Measurements from ENCODE around the gene PRR19. TPM values are rescaled to one million over a fixed set of nuclear protein-coding genes. Genes with fewer than 3 reads are reported as not detected.

PRR19 gene
- total RNA-seq, 6 experiments from 2014 or later: 0.67 to 2.0 (median 0.86) TPM

DNA sequence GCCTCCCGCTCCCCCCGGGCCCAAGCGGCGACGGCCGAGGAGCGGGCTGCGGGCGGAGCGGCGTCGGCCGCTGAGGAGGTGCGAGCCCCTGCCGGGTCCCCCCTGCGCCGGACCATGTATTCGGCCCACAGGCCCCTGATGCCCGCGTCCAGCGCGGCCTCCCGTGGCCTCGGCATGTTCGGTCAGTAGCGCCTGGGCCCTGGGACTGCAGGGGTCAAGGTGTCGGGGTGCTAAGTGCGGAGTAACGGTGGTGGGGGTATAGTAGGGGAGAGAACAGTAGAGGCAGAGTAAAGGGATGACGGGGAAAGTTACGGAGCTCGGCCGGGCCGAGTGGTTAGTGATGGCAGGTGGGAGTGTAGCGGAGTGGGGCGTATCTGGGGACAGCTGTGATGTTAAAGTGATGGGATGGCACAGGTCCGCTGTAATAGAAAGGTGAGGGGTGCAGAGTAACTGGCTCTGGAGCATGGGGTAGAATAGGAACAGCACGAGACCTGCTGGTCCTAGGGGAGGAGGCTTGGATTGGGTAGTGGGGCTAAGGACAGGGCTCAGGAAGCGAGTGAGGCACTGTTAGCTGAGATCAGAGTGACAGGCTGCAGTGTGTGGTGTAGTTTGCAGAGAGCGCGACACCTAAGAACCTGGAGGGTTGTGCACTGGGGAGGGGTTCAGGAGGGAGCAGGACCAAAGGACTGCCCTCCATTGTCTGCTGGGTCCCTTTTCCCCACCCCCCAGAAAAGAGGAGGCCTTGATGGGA lies 17.2 kb upstream of the PRR19 start:
- H3K4me3 Mint-ChIP-seq: peak overlapping the region; percentile 87
- H3K27me3 Mint-ChIP-seq (ENCODE audit: insufficient read depth): peaks cover 3% of the 10 kb centered on the region
- peaks cover 21% of the 10 kb centered on the region for H3K4me1 Mint-ChIP-seq (ENCODE audit: low read depth)
- H3K27ac Mint-ChIP-seq: peak overlapping the region; percentile 68
- H3K36me3 Mint-ChIP-seq (ENCODE audit: low read depth): no peaks in the 10 kb centered on the region
- TF ChIP-seq, protein P1, sequence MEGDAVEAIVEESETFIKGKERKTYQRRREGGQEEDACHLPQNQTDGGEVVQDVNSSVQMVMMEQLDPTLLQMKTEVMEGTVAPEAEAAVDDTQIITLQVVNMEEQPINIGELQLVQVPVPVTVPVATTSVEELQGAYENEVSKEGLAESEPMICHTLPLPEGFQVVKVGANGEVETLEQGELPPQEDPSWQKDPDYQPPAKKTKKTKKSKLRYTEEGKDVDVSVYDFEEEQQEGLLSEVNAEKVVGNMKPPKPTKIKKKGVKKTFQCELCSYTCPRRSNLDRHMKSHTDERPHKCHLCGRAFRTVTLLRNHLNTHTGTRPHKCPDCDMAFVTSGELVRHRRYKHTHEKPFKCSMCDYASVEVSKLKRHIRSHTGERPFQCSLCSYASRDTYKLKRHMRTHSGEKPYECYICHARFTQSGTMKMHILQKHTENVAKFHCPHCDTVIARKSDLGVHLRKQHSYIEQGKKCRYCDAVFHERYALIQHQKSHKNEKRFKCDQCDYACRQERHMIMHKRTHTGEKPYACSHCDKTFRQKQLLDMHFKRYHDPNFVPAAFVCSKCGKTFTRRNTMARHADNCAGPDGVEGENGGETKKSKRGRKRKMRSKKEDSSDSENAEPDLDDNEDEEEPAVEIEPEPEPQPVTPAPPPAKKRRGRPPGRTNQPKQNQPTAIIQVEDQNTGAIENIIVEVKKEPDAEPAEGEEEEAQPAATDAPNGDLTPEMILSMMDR (IDR thresholded peaks at IDR 0.05): no peak
- DNase-seq: no peak
- H3K9me3 Mint-ChIP-seq: no peaks in the 10 kb centered on the region

DNA sequence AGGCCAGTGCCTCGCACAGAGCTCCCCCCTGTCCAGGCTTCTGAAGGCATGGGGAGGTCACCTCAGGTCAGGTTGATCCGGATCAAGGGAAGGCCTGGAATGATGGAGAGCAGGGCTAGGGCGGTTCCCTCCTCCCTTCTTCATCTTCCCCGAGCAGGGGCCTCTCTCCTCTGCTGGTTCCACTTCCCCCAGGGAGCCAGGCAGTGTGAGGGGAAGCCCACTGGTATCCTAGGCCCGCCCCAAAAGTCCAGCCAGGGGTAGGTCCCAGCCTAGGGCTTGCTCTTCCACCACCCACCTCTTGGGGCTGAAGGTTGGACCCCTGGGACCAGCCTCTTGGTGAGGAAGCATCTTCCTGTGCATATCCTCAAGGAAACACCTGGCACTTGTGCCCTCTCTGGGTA lies 16.4 kb upstream of the PRR19 start:
- peaks cover 3% of the 10 kb centered on the region for H3K27me3 Mint-ChIP-seq (ENCODE audit: insufficient read depth)
- peak overlapping the region; percentile 87 for H3K4me3 Mint-ChIP-seq
- no peak for DNase-seq
- H3K9me3 Mint-ChIP-seq: no peaks in the 10 kb centered on the region
- TF ChIP-seq, protein P1 (IDR thresholded peaks at IDR 0.05): no peak; the same call in none of the 2 replicates
- peak overlapping the region; percentile 68 for H3K27ac Mint-ChIP-seq
- H3K4me1 Mint-ChIP-seq (ENCODE audit: low read depth): peaks cover 20% of the 10 kb centered on the region
- no peaks in the 10 kb centered on the region for H3K36me3 Mint-ChIP-seq (ENCODE audit: low read depth)

DNA sequence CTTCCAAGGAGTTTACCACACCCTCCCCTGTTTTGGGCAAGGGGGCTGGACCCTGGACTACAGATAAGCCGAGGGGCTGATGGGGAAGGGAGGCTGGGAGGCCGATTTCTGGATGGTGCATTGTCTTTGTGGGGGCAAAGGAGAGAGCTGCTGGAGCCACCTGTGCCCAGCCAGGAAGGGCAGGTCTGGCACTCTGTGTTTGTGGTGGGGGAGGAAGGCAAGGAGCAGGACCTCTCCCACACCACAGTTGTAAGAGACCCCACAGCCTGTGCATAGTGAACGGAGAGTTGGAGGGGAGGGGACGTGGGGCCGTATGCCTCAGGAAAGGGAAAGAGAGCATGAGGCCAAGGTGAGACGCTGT lies 16.0 kb upstream of the PRR19 start:
- DNase-seq: no peak
- Mint-ChIP-seq H3K4me1 (ENCODE audit: low read depth) (peaks cover 20% of the 10 kb centered on the region), H3K27me3 (ENCODE audit: insufficient read depth) (peaks cover 3% of the 10 kb centered on the region), H3K9me3 (no peaks in the 10 kb centered on the region), H3K36me3 (ENCODE audit: low read depth) (no peaks in the 10 kb centered on the region), H3K27ac (peak overlapping the region; percentile 46), H3K4me3 (peak overlapping the region; percentile 87; the same call in 1 of the 2 replicates)
- TF ChIP-seq, protein P1 (IDR thresholded peaks at IDR 0.05): no peak; the same call in 1 of the 2 replicates

DNA sequence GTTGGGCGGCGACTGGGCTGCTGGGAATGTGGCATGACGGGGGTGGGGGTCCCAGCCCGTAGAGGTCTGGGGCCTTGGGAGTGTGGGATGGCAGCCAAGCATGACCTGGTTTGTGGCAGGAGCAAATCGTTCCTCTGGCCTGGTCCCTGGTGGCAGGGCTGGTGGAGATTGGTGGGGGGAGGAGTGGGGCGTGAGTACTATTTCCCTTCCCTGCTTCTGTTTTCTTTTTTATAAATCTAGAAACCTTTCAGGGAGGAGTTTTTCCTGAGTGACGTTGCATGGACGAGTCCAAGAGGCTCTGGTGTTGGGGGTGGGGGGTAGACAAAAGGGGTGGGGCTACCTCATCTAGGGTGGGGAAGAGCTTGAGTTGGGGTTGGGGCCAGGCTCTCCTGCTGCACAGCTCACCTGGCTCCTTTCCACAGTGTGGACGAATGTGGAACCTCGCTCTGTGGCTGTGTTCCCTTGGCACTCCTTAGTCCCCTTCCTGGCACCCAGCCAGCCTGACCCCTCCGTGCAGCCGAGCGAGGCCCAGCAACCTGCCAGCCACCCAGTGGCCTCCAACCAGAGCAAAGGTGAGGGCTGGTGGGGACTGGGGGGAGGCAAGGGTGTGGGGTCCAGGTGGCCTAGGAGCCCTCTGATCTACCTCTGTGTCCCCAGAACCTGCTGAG lies 15.4 kb upstream of the PRR19 start:
- TF ChIP-seq, protein P1 (IDR thresholded peaks at IDR 0.05): no peak
- peak overlapping the region; percentile 46 for H3K27ac Mint-ChIP-seq
- no peak for DNase-seq
- peaks cover 3% of the 10 kb centered on the region for H3K27me3 Mint-ChIP-seq (ENCODE audit: insufficient read depth)
- peaks cover 1% of the 10 kb centered on the region; the same call in 1 of the 2 replicates for H3K36me3 Mint-ChIP-seq (ENCODE audit: low read depth)
- peaks cover 20% of the 10 kb centered on the region for H3K4me1 Mint-ChIP-seq (ENCODE audit: low read depth)
- no peaks in the 10 kb centered on the region for H3K9me3 Mint-ChIP-seq
- H3K4me3 Mint-ChIP-seq: peak overlapping the region; percentile 52

DNA sequence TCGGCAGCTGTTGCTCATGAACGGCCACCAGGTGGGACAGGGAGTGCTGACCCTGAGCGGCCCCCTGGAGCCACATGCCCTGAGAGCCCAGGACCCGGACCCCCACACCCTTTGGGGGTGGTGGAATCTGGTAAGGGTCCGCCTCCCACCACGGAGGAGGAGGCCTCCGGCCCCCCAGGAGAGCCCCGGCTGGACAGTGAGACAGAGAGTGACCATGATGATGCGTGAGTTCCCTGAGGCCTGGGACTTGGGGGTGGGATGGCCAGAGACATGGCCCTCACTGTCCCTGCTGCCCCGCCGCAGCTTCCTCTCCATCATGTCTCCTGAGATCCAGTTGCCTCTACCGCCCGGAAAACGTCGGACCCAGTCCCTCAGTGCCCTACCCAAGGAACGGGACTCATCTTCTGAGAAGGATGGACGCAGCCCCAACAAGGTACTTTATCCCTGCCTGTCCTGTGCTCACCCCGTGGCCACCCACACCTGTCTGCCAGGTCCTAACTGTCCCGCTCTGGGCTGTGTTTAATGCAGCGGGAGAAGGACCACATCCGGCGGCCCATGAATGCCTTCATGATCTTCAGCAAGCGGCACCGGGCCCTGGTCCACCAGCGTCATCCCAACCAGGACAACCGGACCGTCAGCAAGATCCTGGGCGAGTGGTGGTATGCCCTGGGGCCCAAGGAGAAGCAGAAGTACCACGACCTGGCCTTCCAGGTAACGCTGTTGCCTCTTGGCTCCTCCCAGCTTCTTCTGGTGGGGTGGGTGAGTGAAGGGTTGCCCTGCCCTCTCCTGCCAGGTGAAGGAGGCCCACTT lies 14.7 kb upstream of the PRR19 start:
- Mint-ChIP-seq H3K27me3 (ENCODE audit: insufficient read depth) (peaks cover 2% of the 10 kb centered on the region), H3K4me1 (ENCODE audit: low read depth) (peaks cover 20% of the 10 kb centered on the region), H3K9me3 (no peaks in the 10 kb centered on the region), H3K36me3 (ENCODE audit: low read depth) (peaks cover 6% of the 10 kb centered on the region; the same call in 1 of the 2 replicates), H3K27ac (no peak overlapping the region), H3K4me3 (no peak overlapping the region; the same call in 1 of the 2 replicates)
- TF ChIP-seq, protein P1 (IDR thresholded peaks at IDR 0.05): no peak
- DNase-seq: no peak
